BE2C (cell line): ENCODE results near the gene LENG9.

Experiments used
- DNase-seq: peaks from one replicate; pipeline ENCODE4 v3.0.0-alpha.2; 2020
- H3K27me3 ChIP-seq: fragments of 250-450 bp; sonication (Bioruptor Pico); 2 replicates; pipeline ENCODE4 v1.5.1; 2020; ENCODE audit warnings: mild to moderate bottlenecking
- H3K36me3 ChIP-seq: fragments of 250-450 bp; sonication (Bioruptor Pico); 2 replicates; pipeline ENCODE4 v1.5.1; 2020; ENCODE audit warnings: mild to moderate bottlenecking
- H3K4me1 ChIP-seq: fragments of 250-450 bp; sonication (Bioruptor Pico); 2 replicates; pipeline ENCODE4 v1.5.1; 2020
- H3K4me3 ChIP-seq: 2 replicates; pipeline ENCODE4 v1.5.1; 2011; ENCODE audit warnings: low read depth, low read length
- H3K9me3 ChIP-seq: fragments of 250-450 bp; sonication (Bioruptor Pico); 2 replicates; pipeline ENCODE4 v1.5.1; 2020
- CTCF ChIP-seq: IDR thresholded peaks from 2 replicates; pipeline ENCODE4 v1.5.1; 2012; ENCODE audit warnings: mild to moderate bottlenecking, low read depth, low read length

LENG9 gene

GRCh38 chr19:54420068-54420382 lies 43.6 kb downstream of the LENG9 start:
- DNase-seq, result no peak
- peaks cover 57% of the 10 kb centered on the region for H3K27me3 ChIP-seq
- H3K9me3 ChIP-seq, result no peaks in the 10 kb centered on the region
- no peak for TF ChIP-seq CTCF
- no peaks in the 10 kb centered on the region for H3K4me1 ChIP-seq
- H3K4me3 ChIP-seq, result no peak overlapping the region
- no peaks in the 10 kb centered on the region for H3K36me3 ChIP-seq

GRCh38 chr19:54418930-54419800 lies 44.4 kb downstream of the LENG9 start:
- no peaks in the 10 kb centered on the region for H3K4me1 ChIP-seq
- TF ChIP-seq CTCF, result no peak
- no peaks in the 10 kb centered on the region for H3K36me3 ChIP-seq
- H3K4me3 ChIP-seq, result no peak overlapping the region
- no peak for DNase-seq
- H3K27me3 ChIP-seq, result peaks cover 56% of the 10 kb centered on the region
- no peaks in the 10 kb centered on the region for H3K9me3 ChIP-seq

GRCh38 chr19:54418030-54418929 lies 45.3 kb downstream of the LENG9 start:
- Histone ChIP-seq H3K4me3 (no peak overlapping the region), H3K36me3 (no peaks in the 10 kb centered on the region), H3K9me3 (no peaks in the 10 kb centered on the region), H3K4me1 (no peaks in the 10 kb centered on the region), H3K27me3 (peaks cover 50% of the 10 kb centered on the region)
- TF ChIP-seq CTCF, result no peak
- no peak for DNase-seq

GRCh38 chr19:54416695-54417491 lies 46.7 kb downstream of the LENG9 start:
- no peaks in the 10 kb centered on the region for H3K36me3 ChIP-seq
- no peak overlapping the region for H3K4me3 ChIP-seq
- H3K27me3 ChIP-seq, result peaks cover 45% of the 10 kb centered on the region
- TF ChIP-seq CTCF, result no peak
- H3K4me1 ChIP-seq, result no peaks in the 10 kb centered on the region
- H3K9me3 ChIP-seq, result no peaks in the 10 kb centered on the region
- no peak for DNase-seq

- DNase-seq, result no peak
- Histone ChIP-seq H3K9me3 (no peaks in the 10 kb centered on the region), H3K36me3 (no peaks in the 10 kb centered on the region), H3K4me3 (no peak overlapping the region), H3K4me1 (no peaks in the 10 kb centered on the region), H3K27me3 (peaks cover 39% of the 10 kb centered on the region)
- TF ChIP-seq CTCF, result no peak
Measured at GRCh38 chr19:54415901-54416673, 47.5 kb downstream of the LENG9 start.
